NCI-H2227 treated with DMSO at 0.1 percent for 48 hours (cell line): ENCODE data around the gene TTBK1.
"Not testable (repeated sequence)": the region's sequence is repeated elsewhere in the genome, so short reads cannot be mapped to it uniquely, and the experiment has no call there.

Source experiments
- DNase-seq: peaks from one replicate; lab custom pipeline; 2025; lab: John Stamatoyannopoulos, UW

TTBK1 gene

DNA sequence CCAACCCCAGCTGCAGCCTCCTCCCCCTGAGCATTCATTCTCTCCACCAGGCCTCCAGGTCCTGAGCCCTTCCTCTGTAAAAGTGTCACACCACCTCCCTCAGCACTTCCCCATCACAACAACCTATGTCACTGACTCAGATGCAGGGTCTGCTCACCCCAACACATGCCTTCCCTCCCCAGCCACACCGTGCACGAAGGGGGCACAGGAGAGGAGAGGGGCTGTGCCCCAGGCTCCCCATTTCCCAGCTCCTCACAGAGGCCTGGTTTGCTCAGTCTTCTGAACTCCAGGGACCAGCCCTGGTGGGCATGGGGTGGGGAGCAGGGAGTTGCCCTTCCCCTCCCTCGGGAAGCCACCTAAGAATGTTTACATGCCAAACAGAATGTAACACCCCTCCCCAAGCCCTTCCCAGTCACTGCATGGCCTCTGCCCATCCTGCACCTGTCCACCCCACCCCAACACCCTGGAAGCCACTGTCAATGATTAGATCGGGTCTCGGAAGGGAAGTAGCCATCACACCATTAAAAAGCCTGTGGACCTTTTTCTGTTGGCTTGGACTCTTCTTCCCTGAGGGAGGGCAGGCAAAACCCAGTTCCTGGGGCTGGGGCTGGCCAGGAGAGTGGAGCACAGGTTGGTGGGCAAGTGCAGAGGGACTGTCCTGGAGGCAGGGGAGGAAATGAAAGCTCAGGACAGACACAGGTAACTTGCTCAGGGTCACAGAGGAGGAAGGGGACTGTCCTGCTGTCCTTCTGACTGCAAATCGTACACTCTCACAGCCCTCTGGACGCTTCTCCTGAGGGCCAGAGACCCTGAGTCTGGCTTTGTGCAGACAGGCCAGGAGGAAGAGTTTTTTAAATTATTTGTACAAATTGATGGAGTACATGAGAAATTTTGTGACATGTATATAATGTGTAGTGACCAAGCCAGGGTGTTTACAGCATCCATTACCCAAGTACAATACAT is 44.7 kb downstream of the TTBK1 start:
- no peak for DNase-seq

DNA sequence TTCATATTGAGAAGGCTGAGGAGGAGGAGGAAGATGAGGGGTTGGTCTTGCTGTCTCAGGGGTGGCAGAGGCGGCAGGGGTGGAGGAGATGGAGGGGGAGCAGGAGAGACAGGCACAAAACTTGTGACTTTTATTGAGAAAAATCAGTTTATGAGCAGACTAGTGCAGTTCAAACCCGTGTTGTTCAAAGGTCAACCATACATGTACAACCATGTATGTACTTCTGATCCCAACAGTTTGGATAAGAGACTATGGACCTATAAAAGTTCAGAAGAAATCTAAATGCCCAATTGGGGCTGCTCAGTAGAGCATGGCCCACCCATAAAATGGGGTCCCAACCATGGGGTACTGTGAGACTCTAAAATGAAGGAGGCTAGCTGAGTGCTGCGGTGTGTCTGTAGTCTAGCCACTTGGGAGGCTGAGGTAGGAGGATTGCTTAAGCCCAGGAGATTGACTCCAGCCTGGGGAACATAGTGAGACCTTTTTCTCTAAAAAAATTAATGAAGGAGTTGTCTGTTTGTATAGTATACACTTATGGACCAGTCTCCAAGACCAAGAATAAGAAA is 47.1 kb downstream of the TTBK1 start:
- DNase-seq = no peak

DNA sequence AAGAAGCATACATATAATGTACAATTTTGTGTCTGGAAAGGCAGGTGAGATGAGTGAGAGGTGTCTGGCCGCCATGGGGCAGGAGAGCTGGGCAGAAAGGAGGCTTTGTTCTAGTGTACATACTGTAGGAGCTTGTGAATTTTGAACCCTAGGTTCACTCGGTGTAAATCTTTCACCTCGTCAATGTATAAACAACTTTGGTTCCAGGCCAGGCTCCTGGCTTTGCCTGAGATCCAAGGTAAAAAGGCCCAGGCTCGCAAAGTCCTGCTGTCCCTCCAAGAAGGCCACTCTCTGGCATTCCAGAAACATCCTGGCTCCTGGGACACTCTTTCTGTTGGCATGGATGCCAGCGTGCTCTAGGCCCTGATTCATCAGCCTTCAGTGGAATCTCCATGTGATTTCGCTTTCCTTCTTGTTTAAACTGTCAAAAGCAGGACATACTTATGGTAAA is 47.6 kb downstream of the TTBK1 start:
- no peak for DNase-seq

DNA sequence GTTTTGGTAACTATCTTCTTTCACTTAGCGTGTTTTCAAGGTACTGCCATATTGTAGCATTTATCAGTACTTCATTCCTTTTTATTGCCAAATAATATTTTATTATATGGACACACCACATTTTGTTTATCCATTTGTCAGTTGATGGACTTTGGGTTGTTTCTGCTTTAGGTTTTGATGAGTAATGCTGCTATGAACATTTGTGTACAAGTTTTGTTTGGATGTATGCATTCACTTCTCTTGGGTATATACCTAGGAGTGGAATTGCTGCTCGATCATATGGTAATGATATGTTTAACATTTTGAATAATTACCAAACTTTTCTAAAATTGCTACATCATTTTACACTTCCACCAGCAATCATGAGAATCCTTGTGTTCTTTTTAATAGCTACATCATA is 48.4 kb downstream of the TTBK1 start:
- no peak for DNase-seq

DNA sequence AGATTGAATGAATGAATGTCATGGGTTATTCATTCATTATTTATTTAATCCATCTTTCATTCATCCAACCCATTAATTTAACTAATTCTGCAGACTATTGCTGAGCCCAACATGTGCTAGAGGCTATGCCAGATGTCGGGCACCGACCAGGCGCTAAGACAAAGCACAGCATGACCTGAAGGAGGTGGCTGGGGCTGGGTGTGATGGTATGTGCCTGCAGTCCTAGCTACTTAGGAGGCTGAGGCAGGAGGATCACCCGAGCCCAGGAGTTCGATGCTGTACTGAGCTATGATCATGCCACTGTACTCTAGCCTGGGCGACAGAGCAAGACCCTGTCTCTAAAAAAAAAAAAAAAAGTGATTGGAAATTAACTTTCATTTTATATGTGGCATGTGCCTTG is 49.1 kb downstream of the TTBK1 start:
- no peak for DNase-seq

DNA sequence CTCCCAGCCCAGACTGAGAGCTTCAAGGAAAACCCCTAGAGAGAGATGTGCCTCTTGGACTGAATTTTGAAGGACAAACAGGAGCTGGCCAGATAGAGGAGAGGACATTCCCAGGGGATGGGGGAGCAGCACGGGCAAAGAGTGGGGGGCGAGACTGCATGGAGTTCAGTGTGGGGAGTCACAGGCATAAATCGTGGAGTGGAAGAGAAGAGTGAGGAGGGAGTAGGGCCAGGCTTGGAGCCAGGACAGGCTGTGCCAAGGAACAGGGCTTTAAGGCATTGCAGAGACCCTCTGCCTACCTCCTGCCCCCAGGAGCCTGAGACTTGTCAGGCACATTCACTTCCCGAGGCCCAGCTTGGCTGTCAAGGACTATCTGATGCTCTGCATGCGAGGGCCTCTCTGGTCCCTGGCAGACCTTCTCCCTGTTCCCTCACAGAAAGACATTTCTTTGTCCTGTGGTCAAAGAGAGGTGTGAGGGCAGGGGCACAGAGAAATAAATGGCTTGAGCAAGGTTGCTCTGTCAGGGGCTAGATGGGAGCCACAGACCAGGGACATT is 49.6 kb downstream of the TTBK1 start:
- DNase-seq = no peak

DNA sequence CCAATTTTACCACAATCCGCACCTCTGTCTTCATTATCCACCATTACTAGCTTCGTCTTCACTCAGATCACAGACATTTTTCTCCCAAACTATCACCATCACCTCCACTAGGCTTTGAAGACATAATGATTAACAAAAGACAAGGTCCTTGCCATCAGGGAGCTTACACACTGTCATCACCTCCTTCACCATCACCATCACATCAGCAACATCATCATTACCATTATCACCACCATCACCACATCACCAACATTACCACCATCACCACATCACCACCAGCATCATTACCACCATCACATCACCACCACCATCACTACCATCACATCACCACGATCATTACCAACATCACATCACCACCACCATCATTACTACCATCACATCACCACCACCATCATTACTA is 50.4 kb downstream of the TTBK1 start:
- no peak for DNase-seq

DNA sequence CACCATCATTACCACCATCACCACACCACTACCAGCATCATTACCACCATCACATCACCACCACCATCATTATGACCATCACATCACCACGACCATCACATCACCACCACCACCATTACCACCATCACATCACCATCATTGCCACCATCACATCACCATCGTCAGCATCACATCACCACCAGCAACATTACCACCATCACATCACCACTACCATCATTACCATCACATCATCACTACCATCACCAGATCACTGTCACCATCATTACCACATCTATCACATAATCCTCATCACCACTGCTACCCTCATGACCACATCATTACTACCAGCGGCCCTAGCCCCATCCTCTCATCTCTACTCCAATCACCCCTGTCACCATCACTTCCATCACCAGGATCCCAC is 51.3 kb downstream of the TTBK1 start:
- no peak for DNase-seq

DNA sequence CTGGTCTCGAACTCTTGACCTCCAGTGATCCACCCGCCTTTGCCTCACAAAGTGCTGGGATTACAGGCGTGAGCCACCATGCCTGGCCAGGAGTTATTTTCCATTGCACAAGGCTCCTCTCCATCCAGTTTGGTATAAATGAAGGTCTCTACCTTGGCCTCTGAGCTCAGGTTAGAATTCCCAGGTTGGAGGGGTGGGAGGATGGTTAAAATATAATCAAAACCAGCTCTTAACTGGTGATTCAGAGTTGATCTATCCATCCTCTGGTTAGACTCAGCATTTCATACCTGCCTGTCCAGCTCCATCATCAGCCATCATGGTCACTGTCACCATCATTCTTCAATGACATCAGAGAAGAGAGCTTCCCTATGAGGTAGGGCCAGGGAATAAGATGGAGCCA is 52.2 kb downstream of the TTBK1 start:
- DNase-seq = no peak

DNA sequence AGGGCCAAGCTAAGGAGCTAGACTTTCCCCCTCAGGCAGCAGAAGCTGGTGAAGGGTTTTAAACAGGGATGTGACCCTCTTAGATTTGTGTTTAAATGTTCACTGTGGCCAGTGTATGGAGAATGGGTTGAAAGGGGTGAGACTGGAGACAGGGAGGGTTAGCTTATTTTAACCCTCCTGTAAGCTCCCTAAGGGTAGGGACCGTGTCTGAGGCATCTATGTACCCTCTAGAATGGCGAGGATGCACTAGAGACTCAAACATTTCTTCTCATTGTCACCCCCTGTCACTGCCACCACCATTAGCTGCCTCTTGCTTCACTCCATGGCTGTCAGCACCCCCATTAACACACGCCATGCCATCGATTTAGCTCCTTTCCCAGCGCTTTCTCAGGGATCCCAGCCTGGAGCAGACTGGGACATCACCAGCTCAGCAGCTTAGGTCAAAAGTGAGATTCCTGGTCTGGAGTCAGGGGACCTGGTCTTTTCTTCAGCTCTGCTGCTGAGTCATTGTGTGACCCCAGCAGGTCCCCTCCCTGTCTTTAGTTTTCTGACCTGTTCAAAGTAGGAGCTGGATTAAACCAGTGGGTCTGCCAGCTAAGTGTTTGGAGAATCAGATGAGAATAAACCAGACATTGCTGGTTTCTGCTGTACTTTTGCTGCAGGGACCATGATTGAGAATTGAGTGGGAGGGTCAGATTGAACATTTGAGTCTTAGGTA is 53.7 kb downstream of the TTBK1 start:
- no peak for DNase-seq

DNA sequence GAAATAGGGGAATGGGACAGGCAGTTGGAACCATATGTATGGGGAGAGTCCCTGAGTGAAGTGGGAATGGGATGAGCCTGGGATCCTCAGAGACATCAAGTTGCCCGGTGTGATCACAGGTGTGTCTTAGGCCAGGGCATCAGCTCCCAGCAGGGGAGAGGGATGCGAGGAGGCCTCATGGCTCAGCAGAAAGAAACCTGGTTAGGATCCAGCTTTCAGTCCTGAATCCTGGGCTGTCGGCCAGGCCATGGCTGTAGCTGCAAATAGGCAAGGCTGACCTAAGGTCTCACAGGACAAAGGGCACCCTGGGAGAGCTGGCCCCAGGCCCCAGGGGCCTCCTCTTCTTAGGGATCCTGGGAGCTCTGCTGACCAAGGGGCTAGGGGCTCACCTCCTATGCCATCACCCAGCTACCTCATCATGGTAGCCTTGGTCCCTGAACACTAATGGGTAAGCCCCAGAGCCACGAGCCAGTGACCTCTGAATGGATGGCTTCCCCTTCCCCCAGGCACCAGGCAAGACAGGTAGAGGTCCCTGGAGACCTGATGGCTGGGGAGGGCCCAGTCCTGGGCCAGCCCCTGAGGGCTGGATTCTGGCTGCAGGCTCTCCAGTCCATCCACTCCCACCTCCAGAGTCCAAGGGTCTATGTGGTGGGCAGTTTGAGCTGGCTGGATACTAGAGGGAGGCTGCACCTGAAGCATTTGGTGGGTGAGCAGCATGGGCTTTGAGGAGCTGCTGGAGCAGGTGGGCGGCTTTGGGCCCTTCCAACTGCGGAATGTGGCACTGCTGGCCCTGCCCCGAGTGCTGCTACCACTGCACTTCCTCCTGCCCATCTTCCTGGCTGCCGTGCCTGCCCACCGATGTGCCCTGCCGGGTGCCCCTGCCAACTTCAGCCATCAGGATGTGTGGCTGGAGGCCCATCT is 54.6 kb downstream of the TTBK1 start, which contains the start of gene SLC22A7:
Gene SLC22A7, plus strand, starts transcription at position 617 of the 921 bp plus-strand sequence. Its CDS starts 99 bp downstream, at position 716.
- no peak for DNase-seq

DNA sequence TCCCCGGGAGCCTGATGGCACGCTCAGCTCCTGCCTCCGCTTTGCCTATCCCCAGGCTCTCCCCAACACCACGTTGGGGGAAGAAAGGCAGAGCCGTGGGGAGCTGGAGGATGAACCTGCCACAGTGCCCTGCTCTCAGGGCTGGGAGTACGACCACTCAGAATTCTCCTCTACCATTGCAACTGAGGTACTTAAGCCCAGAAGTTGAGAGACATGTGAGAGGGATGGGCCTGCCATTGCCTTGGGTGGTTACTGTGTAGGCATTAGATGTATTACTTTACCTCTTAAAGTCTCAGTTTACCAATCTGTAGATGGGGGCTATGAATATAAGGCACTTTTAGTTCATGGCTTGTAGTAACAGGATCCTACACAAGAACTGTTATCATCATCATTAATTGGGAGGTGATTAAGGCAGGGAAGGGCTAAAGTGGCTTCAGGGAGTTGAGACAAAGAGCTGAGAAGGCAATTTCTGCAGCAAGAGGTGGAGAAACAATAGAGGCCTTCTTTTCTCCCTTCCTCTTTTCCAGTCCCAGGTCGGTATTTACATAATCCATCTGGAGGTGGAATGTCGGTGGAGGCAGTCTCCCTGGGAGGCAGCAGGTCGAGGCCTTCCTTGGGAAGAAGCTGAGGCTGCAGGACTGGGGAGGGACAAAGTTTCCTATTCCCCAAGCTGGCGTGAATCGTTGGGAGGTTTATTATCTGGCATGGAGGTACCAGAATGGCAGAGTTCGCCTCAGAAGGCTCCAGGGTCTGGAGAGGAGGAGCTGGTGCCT is 55.5 kb downstream of the TTBK1 start:
- no peak for DNase-seq

DNA sequence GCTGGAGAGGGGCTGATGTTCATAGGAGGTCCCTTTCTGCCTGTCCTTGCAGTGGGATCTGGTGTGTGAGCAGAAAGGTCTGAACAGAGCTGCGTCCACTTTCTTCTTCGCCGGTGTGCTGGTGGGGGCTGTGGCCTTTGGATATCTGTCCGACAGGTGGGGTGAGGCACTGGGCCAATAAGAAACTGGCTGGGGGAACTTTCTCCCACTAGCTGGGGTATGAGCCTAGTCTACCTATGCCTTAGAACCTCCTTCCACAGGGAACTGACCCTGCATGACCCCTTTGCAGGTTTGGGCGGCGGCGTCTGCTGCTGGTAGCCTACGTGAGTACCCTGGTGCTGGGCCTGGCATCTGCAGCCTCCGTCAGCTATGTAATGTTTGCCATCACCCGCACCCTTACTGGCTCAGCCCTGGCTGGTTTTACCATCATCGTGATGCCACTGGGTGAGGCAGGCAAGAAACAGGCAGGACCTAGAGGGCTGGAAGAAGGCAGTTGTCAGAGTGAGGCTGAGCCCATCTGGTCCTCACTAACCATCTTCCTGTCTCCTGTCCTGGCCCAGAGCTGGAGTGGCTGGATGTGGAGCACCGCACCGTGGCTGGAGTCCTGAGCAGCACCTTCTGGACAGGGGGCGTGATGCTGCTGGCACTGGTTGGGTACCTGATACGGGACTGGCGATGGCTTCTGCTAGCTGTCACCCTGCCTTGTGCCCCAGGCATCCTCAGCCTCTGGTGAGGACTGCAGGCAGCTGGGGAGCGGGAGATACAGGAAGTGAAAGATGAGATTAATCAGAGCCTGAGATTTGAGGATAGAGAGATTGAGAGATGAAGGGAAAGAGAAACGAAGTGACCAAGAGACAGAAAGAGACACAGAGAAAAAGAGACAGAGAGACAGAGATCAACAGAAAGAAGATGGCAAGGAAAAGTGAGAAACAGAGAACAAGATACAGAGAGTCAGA is 56.3 kb downstream of the TTBK1 start:
- DNase-seq = no peak

DNA sequence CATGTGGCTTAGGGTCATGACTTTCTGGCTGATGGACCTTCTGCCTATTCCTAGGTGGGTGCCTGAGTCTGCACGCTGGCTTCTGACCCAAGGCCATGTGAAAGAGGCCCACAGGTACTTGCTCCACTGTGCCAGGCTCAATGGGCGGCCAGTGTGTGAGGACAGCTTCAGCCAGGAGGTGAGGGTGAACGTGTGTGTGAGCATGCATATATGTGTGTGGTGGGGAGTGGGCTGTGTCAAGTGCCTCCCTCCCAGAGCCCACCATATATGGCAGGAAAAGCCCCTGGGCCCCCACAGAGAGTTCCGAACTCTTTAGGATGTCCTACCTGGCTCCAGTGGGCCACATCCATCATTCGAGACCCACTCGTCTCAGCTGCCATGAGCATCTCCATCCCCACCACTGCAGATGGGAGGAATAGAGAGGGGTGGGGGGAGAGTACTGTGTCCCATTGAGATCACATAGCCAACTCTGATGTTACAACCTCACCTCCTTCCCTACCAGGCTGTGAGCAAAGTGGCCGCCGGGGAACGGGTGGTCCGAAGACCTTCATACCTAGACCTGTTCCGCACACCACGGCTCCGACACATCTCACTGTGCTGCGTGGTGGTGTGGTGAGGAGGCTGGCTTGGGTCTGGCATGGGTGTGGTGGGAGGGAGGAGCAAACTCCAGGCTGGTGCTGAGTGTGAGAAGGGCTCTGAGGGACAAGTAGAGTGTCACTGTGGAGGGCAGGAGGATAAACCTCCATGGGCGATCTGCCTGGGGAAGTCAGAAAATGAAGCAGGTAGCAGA is 58.0 kb downstream of the TTBK1 start:
- no peak for DNase-seq

DNA sequence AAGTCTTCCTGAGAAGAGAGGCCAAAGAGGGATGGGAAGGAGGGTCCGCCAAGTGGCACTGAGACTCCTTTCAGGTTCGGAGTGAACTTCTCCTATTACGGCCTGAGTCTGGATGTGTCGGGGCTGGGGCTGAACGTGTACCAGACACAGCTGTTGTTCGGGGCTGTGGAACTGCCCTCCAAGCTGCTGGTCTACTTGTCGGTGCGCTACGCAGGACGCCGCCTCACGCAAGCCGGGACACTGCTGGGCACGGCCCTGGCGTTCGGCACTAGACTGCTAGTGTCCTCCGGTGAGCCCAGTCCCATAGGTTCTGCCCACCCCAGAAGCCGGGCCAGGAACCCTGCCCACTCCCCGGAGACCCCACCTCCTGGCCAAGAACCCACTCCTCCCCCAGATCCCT is 58.8 kb downstream of the TTBK1 start:
- no peak for DNase-seq

DNA sequence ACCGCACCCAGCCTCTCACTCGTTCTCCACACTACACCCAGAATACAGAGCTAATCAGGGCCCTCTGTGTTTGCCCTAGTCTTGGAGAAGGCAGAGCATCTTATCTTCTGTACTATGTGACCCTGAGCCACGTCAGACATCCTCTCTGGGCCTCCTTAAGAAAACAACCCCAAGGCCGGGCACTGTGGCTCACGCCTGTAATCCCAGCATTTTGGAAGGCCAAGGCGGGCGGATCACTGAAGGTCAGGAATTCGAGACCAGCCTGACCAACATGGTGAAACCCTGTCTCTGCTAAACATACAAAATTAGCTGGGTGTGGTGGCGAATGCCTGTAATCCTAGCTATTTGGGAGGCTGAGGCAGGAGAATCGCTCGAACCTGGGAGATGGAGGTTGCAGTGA is 59.7 kb downstream of the TTBK1 start:
- not testable (repeated sequence) for DNase-seq

DNA sequence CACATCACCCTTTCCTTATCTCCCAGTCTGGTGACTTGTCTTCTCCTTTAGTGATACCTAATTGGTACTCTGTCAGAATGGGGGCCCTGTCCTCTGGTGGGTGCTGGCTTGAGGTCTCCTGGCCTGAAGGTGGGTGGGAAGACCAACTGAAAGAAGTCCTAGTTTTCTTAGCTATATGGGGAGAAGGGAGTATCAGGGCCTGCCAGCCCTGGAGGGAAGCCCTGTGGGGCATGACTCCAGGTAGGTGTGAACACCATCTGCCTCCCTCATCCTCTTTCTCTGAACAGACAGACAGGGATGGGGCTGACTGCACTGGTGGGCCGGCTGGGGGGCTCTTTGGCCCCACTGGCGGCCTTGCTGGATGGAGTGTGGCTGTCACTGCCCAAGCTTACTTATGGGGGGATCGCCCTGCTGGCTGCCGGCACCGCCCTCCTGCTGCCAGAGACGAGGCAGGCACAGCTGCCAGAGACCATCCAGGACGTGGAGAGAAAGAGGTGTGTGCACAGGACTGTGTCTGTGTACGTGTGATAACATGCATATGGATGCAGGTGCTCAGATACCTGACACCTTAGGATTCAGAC is 60.6 kb downstream of the TTBK1 start:
- no peak for DNase-seq

DNA sequence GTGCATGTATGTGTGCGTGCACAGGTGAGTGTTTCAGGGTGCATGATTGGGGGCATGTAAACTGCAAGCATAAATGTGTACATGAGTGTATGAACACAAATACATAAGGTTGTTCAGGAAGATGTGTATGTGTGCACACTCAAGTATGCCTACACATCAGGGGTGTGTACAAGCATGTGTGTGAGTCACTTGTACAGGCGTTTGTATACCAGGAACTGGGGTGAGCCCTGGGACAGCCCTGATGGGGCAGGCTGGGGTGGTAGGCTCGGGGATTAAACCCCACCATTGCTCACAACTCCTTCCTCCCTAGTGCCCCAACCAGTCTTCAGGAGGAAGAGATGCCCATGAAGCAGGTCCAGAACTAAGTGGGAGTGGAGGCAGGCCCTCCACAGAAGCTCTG is 61.1 kb downstream of the TTBK1 start:
- no peak for DNase-seq
